Right lobe of liver (tissue), 4 donors: ENCODE results near the gene AMZ1.

Source experiments
- CTCF ChIP-seq, 4 donors: fragments of 200-600 bp in 3 of 4; fragments of 450-650 bp in 1 of 4; IDR thresholded peaks; one replicate each; pipeline versions ENCODE4 v1.5.1 to v1.8.0; 2016 to 2022; ENCODE audit warnings: antibody characterized with exemption in 4 of 4, mild to moderate bottlenecking in 2 of 4
- POLR2A ChIP-seq: fragments of 450-650 bp; IDR thresholded peaks from one replicate; pipeline ENCODE4 v1.6.1; 2017; ENCODE audit warnings: antibody characterized with exemption, mild to moderate bottlenecking
- donor health status: DM: no; HTN: no; CAD: no.
- donor health status: DM: no; HTN: no; CAD: no.
- donor health status: DM: no; HTN: yes; CAD: no.

- TF ChIP-seq CTCF (IDR thresholded peaks at IDR 0.05) (no peak), POLR2A (no peak)
These were observed 29.9 kb upstream of the AMZ1 start for GRCh38 chr7:2657920-2658671.
